ENCODE measurements around the gene AMOTL2.

DNA sequence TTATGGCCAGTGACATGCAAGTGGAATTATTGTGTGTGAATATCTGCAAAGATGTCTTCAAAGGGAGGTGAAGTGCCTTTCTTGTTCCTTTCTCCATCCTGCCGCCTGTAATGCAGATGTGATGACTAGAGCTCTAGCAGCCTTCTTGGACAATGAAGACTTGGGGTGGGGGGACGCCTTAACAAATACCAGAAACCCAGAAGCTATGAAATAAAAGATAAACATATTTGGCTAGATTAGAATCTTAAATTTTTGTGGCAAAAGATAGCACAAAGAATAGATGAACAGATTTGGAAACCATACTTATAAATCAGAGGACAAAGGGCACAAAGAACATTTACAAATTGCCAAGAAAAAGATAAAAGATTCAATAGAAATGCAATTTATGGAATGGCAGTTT lies 56.1 kb downstream of the AMOTL2 start:
- TF ChIP-seq, protein P1, sequence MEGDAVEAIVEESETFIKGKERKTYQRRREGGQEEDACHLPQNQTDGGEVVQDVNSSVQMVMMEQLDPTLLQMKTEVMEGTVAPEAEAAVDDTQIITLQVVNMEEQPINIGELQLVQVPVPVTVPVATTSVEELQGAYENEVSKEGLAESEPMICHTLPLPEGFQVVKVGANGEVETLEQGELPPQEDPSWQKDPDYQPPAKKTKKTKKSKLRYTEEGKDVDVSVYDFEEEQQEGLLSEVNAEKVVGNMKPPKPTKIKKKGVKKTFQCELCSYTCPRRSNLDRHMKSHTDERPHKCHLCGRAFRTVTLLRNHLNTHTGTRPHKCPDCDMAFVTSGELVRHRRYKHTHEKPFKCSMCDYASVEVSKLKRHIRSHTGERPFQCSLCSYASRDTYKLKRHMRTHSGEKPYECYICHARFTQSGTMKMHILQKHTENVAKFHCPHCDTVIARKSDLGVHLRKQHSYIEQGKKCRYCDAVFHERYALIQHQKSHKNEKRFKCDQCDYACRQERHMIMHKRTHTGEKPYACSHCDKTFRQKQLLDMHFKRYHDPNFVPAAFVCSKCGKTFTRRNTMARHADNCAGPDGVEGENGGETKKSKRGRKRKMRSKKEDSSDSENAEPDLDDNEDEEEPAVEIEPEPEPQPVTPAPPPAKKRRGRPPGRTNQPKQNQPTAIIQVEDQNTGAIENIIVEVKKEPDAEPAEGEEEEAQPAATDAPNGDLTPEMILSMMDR (IDR thresholded peaks at IDR 0.05; ENCODE audit: insufficient read depth, low read length), result no peak
- TF ChIP-seq POLR2AphosphoS5 (IDR thresholded peaks at IDR 0.05; ENCODE audit: low read depth) (no peak), GABPA (IDR thresholded peaks at IDR 0.05; ENCODE audit: low read depth) (no peak)
- TF ChIP-seq, protein P2, sequence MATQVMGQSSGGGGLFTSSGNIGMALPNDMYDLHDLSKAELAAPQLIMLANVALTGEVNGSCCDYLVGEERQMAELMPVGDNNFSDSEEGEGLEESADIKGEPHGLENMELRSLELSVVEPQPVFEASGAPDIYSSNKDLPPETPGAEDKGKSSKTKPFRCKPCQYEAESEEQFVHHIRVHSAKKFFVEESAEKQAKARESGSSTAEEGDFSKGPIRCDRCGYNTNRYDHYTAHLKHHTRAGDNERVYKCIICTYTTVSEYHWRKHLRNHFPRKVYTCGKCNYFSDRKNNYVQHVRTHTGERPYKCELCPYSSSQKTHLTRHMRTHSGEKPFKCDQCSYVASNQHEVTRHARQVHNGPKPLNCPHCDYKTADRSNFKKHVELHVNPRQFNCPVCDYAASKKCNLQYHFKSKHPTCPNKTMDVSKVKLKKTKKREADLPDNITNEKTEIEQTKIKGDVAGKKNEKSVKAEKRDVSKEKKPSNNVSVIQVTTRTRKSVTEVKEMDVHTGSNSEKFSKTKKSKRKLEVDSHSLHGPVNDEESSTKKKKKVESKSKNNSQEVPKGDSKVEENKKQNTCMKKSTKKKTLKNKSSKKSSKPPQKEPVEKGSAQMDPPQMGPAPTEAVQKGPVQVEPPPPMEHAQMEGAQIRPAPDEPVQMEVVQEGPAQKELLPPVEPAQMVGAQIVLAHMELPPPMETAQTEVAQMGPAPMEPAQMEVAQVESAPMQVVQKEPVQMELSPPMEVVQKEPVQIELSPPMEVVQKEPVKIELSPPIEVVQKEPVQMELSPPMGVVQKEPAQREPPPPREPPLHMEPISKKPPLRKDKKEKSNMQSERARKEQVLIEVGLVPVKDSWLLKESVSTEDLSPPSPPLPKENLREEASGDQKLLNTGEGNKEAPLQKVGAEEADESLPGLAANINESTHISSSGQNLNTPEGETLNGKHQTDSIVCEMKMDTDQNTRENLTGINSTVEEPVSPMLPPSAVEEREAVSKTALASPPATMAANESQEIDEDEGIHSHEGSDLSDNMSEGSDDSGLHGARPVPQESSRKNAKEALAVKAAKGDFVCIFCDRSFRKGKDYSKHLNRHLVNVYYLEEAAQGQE (IDR thresholded peaks at IDR 0.05; ENCODE audit: insufficient replicate concordance, low read depth), result no peak

Data from HL-60 (cell line).